Esophagus muscularis mucosa (tissue), 3 donors: Measurements from ENCODE around the gene PROKR2.

Source experiments
- POLR2AphosphoS5 ChIP-seq, 2 donors: sonication (generic); formaldehyde crosslinking; IDR thresholded peaks; one replicate each; pipeline ENCODE4 v1.6.1; 2017; ENCODE audit warnings: antibody characterized with exemption in 2 of 2
- TF ChIP-seq, protein P1 (sequence below), 3 experiments: fragments of 200-600 bp in 2 of 3; fragments of 450-650 bp in 1 of 3; sonication (generic) in 2 of 3; IDR thresholded peaks; one replicate each; pipeline ENCODE4 v1.5.1; 2017 to 2019; ENCODE audit warnings: antibody characterized with exemption in 3 of 3, mild to moderate bottlenecking in 2 of 3, moderate library complexity in 1 of 3

DNA sequence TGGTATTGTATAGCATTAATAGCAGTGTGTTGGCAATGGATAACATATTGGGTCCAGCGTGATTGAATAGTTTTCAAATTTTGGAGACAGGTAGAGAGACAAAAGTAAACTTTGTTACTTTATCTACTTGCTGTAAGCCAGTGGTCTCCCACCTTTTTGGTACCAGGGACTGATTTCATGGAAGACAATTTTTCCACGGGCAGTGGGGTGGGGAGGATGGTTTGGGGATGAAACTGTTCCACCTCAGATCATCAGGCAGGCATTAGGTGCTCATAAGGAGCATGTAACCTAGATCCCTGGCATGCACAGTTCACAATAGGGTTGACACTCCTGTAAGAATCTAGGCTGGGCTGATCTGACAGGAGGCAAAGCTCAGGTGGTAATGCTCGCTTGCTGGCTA is 14.6 kb upstream of the PROKR2 start:
- TF ChIP-seq POLR2AphosphoS5 (IDR thresholded peaks at IDR 0.05) = no peak
- TF ChIP-seq, protein P1, sequence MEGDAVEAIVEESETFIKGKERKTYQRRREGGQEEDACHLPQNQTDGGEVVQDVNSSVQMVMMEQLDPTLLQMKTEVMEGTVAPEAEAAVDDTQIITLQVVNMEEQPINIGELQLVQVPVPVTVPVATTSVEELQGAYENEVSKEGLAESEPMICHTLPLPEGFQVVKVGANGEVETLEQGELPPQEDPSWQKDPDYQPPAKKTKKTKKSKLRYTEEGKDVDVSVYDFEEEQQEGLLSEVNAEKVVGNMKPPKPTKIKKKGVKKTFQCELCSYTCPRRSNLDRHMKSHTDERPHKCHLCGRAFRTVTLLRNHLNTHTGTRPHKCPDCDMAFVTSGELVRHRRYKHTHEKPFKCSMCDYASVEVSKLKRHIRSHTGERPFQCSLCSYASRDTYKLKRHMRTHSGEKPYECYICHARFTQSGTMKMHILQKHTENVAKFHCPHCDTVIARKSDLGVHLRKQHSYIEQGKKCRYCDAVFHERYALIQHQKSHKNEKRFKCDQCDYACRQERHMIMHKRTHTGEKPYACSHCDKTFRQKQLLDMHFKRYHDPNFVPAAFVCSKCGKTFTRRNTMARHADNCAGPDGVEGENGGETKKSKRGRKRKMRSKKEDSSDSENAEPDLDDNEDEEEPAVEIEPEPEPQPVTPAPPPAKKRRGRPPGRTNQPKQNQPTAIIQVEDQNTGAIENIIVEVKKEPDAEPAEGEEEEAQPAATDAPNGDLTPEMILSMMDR (IDR thresholded peaks at IDR 0.05) = no peak
